OCI-LY1 (cell line): Measurements from ENCODE around the gene GPR180.

Experiments used
- EZH2 ChIP-seq: fragments of 200-600 bp; sonication (generic), shearing (Covaris generic); IDR thresholded peaks from 2 replicates; pipeline ENCODE4 v1.8.0; 2017; ENCODE audit warnings: borderline replicate concordance, mixed run types, mild to moderate bottlenecking, antibody characterized with exemption, low read length, moderate library complexity, mixed read lengths
- TF ChIP-seq, protein P1 (sequence below): fragments of 200-600 bp; sonication (generic), shearing (Covaris generic); IDR thresholded peaks from 2 replicates; pipeline ENCODE4 v1.5.1; 2017; ENCODE audit warnings: mild to moderate bottlenecking, antibody characterized with exemption, low read length, moderate library complexity, mixed read lengths

DNA sequence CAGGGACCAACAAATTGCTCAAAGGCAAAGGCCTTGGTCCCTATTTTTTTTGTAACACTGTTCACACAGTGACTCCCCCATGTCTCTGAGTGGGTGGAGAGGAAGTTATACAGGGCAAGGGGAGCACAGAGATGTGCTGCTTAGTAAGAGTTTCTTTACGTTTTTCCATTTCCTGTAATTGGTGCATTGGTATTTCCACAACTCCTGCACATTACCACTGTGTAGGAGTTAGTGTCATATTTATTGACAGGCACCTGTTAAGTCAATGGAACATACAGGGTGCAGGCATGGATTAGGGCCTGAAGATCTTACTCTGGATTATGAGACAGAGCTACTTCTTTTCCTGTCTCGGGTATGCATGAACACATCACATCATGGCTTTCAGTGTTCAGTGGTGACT is 65.5 kb downstream of the GPR180 start:
- TF ChIP-seq, protein P1, sequence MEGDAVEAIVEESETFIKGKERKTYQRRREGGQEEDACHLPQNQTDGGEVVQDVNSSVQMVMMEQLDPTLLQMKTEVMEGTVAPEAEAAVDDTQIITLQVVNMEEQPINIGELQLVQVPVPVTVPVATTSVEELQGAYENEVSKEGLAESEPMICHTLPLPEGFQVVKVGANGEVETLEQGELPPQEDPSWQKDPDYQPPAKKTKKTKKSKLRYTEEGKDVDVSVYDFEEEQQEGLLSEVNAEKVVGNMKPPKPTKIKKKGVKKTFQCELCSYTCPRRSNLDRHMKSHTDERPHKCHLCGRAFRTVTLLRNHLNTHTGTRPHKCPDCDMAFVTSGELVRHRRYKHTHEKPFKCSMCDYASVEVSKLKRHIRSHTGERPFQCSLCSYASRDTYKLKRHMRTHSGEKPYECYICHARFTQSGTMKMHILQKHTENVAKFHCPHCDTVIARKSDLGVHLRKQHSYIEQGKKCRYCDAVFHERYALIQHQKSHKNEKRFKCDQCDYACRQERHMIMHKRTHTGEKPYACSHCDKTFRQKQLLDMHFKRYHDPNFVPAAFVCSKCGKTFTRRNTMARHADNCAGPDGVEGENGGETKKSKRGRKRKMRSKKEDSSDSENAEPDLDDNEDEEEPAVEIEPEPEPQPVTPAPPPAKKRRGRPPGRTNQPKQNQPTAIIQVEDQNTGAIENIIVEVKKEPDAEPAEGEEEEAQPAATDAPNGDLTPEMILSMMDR, result no peak
- TF ChIP-seq EZH2, result no peak
